ENCODE measurements around the gene GSDMA. TPM values are rescaled to one million over a fixed set of nuclear protein-coding genes. Genes with fewer than 3 reads are reported as not detected.

Gene GSDMA
- total and polyA plus RNA-seq, 12 donors = 0.06 to 1.3 (median 0.42) TPM; not detected in 6

DNA sequence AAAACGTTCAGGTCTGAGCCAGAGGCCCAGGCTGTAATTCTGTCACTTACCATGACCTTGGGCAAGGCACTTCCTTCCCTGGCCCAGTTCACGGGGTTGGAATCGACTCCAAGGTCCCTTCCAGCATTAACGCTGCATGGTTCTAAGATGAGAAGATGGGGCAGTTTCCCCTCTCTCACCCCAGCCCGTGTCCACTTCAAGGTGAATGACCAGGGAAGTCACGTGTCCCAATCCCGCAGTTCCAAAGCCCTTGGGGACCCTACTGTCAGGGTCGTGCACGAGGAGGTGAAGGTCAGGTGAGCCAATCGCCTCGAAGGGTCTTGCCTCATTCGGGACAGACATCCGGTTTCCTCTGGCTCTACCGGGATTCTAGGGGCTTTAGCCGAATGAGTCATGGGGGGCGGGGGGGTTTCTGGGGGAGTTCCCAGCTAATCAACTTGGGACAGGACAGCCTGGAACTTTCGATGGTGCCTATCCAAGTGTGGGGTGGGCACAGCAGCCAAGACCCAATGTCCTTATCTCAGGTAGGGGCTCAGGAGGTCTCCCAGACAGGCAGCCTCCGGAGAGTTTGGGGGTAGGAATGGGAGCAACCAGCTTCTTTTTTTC, 51.7 kb downstream of the GSDMA start:
- no peak for TF ChIP-seq CTCF (IDR thresholded peaks at IDR 0.05)
- ATAC-seq = peak in 4 of 8 donors; percentile 3 to 44 (median 18)
- 48 to 58% methylated on average over 18 of the region's 18 CpGs for WGBS, 2 donors
- Histone ChIP-seq H3K27me3 (peaks cover 0 to 5% (median 0%) of the 10 kb centered on the region in 7 donors), H3K4me1 (peaks cover 8 to 57% (median 47%) of the 10 kb centered on the region in 9 donors), H3K27ac (peak overlapping the region in 8 of 10 donors; percentile 2 to 63 (median 47)), H3K4me3 (no peak overlapping the region), H3K9me3 (no peaks in the 10 kb centered on the region), H3K36me3 (peaks cover 0 to 5% (median 3%) of the 10 kb centered on the region in 9 donors)
- no peak for DNase-seq
- intact Hi-C loops (cut with DNase I) = loop anchor here in 9 of 10 donors (5.0 to 10.0 kb wide), 7 partner anchors 150 to 280 kb away; partner anchors contain the start of gene CDC6 (in 1 of the 9)

DNA sequence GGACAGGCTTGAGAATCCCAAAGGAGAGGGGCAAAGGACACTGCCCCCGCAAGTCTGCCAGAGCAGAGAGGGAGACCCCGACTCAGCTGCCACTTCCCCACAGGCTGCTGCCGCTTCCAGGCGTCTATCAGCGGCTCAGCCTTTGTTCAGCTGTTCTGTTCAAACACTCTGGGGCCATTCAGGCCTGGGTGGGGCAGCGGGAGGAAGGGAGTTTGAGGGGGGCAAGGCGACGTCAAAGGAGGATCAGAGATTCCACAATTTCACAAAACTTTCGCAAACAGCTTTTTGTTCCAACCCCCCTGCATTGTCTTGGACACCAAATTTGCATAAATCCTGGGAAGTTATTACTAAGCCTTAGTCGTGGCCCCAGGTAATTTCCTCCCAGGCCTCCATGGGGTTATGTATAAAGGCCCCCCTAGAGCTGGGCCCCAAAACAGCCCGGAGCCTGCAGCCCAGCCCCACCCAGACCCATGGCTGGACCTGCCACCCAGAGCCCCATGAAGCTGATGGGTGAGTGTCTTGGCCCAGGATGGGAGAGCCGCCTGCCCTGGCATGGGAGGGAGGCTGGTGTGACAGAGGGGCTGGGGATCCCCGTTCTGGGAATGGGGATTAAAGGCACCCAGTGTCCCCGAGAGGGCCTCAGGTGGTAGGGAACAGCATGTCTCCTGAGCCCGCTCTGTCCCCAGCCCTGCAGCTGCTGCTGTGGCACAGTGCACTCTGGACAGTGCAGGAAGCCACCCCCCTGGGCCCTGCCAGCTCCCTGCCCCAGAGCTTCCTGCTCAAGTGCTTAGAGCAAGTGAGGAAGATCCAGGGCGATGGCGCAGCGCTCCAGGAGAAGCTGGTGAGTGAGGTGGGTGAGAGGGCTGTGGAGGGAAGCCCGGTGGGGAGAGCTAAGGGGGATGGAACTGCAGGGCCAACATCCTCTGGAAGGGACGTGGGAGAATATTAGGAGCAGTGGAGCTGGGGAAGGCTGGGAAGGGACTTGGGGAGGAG, 52.5 kb downstream of the GSDMA start, which contains the start of gene CSF3:
TSS of gene CSF3 (plus strand) at position 436 of the 993 bp plus-strand sequence. CDS start at position 471, 35 bp downstream.
- peak in 3 of 8 donors; percentile 18 to 40 (median 34) for ATAC-seq
- 64 to 69% methylated on average over 20 of the region's 20 CpGs for WGBS, 2 donors

GRCh38 chr17:40015998-40016985, 53.5 kb downstream of the GSDMA start:
- intact Hi-C loops (cut with DNase I) = loop anchor here in 8 of 10 donors (5.0 to 10.0 kb wide), 6 partner anchors 149 to 279 kb away; partner anchors contain the start of gene CDC6 (in 1 of the 8)
- Histone ChIP-seq H3K4me1 (peaks cover 8 to 60% (median 55%) of the 10 kb centered on the region in 9 donors), H3K4me3 (peak overlapping the region in 1 of 10 donors; percentile 7)

More for the DNA sequence above, 52.5 kb downstream of the GSDMA start, which contains the start of gene CSF3:
- Histone ChIP-seq H3K4me1 (peaks cover 8 to 59% (median 51%) of the 10 kb centered on the region in 9 donors), H3K9me3 (no peaks in the 10 kb centered on the region), H3K4me3 (peak within 1 kb of the TSS in 1 of 10 donors; percentile 7), H3K27ac (peak within 1 kb of the TSS in 8 of 10 donors; percentile 34 to 63 (median 47)), H3K27me3 (peaks cover 0 to 5% (median 0%) of the 10 kb centered on the region in 7 donors), H3K36me3 (peaks cover 0 to 13% (median 8%) of the 10 kb centered on the region in 9 donors)
- intact Hi-C loops (cut with DNase I) = loop anchor here in 8 of 10 donors (5.0 to 10.0 kb wide), 6 partner anchors 150 to 280 kb away; partner anchors contain the start of gene CDC6 (in 1 of the 8)
- no peak for DNase-seq
- no peak for TF ChIP-seq CTCF (IDR thresholded peaks at IDR 0.05)

More at GRCh38 chr17:40015998-40016985, 53.5 kb downstream of the GSDMA start:
- no peak for TF ChIP-seq CTCF (IDR thresholded peaks at IDR 0.05)
- ATAC-seq (no peak), DNase-seq (no peak)
- Histone ChIP-seq H3K27me3 (peaks cover 0 to 5% (median 0%) of the 10 kb centered on the region in 7 donors), H3K9me3 (no peaks in the 10 kb centered on the region), H3K27ac (peak overlapping the region in 4 of 10 donors; percentile 43 to 63 (median 52)), H3K36me3 (peaks cover 0 to 23% (median 16%) of the 10 kb centered on the region in 9 donors)
- WGBS, 2 donors = 81 to 85% methylated on average over 20 to 26 of the region's 26 CpGs

Measured in heart right ventricle (tissue), 16 donors.